Measurements from ENCODE around the gene FAM136A.
"Not testable (repeated sequence)": the region's sequence is repeated elsewhere in the genome, so short reads cannot be mapped to it uniquely, and the experiment has no call there.

FAM136A gene

DNA sequence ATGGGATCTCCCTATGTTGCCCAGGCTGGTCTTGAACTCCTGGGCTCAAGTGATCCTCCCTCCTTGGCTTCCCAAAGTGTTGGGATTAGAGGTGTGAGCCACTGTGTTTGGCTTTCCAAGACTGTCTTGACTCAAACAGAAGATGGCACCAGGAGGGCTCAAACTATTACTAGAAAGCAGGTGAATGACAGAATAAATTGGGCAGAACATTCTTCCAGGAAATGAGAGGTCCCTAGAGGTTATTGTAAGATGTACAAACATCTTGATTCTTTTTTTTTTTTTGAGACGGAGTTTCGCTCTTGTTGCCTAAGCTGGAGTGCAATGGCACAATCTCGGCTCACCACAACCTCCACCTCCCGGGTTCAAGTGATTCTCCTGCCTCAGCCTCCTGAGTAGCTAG is 4.0 kb downstream of the FAM136A start:
- not testable (repeated sequence) for DNase-seq (ENCODE audit: low read depth)

DNA sequence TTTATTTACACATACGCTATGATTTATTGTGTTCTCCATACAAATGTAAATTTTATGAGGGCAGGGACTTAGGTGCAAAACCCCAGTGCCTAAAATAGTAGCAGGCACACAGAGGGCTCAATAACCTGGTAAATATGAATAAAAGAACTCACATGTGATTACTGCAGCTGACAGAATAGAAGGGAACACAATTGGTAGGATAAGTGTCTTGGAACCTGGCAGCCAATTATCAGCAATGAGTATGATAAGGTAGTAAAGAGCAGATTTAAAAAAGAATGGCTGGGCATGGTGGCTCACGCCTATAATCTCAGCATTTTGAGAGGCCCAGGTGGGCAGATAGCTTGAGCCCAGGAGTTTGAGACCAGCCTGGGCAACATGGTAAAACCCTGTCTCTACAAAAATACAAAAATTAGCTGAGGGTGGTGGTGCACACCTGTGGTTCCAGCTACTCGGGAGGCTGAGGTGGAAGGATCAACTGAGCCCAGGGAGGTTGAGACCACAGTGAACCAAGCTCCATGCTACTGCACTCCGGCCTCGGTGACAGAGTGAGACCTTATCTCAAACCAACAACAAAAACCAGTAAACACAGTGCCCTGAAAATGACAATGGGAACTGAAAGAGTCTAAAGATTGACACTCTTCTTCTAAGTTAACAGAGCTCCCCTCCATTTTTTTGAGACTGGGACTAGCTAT is 18.2 kb downstream of the FAM136A start:
- DNase-seq (ENCODE audit: low read depth) = no peak

DNA sequence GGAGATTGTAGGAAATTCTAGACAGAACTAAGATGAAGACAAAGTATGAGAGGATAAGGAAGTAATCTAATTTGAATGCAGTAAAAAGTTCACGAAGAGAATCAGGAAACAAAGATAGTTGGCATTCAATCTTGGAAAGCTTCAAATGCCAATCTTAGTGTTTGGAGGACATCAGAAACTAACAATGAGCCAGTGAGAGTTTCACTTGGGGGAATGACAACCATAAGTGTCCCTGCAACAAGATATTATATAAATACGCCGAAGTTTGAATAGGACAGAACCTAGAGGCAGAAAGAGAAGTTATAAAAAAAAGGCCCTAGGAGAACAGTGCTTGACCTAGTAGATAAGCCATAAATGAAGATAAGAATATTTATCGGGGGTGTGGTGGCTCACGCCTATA is 19.4 kb downstream of the FAM136A start:
- DNase-seq (ENCODE audit: low read depth) = no peak

DNA sequence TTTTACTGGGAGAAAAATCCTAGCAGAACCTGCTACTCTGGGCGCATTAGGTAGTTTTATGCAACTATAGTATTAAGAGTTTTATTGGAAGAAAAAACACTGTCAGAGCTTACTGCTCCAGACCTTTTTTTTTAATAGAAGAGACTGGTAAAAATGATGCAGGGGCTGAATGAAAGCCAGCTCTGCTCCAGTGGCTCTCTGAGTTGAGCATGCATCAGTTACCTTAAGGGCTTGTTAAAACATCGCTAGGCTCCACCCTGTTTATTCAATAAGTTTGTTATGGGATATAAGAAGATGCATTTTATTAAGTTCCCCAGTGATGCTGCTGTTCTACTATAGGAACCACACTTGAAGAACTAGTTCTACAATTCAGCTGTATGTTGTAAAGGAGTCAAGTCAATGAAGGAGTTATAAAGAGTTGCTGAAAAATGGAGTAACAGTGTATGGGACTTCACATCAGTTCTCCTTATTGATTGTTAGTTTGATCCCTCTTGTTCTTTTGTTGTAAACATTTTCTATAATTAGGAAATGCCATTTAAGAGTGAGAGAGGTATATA is 21.5 kb downstream of the FAM136A start:
- no peak for DNase-seq (ENCODE audit: low read depth)

DNA sequence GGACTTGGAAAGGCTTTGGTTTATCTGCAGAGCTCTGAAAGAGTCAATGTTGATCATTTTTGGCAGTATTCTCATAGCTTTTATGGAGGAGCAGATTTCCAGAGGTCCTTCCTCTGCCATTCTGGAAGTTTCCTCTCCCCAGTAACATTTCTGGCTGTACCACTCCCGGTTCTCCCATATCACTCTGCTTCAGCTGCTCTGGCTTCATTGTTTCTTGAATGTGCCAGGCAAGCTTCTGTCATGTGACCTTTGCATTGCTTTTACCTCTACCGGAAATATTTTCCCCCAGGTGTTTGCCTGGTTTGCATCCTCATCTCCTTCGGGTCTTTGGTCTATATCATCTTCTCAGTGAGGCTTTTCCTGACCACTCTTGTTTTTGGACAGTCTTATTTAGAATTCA is 31.5 kb downstream of the FAM136A start:
- DNase-seq (ENCODE audit: low read depth) = no peak

DNA sequence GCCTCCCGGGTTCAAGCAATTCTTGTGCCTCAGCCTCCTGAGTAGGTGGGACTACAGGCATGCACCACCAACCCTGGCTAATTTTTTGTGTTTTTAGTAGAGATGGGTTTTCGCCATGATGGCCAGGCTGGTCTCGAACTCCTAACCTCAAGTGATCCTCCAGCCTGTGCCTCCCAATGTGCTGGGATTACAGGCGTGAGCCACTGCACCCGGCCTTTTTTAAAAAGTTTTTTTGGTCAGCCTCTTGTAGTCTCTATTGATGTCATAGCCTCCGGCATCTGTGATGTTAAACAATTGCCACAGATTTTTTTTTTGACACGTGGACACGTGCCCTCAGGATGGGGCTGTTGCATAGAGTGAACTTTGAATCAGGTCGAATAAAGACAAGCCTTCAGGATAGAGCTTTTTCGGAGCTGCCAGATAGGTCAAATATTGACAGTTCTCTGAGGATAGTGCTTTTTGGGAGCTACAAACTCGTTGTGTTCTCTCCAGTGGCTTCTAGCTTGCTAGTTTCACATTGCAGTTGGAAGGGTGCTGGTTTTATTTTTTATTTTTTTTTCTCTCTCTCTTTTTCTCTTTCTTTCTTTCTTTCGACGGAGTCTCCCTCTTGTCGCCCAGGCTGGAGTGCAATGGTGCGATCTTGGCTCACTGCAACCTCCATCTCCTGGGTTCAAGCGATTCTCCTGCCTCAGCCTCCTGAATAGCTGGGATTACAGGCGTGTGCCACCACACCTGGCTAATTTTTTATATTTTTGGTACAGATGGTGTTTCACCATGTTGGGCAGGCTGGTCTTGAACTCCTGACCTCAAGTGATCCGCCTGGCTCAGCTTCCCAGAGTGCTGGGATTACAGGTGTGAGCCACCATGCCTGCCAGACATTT is 32.2 kb downstream of the FAM136A start:
- DNase-seq (ENCODE audit: low read depth) = not testable (repeated sequence)

DNA sequence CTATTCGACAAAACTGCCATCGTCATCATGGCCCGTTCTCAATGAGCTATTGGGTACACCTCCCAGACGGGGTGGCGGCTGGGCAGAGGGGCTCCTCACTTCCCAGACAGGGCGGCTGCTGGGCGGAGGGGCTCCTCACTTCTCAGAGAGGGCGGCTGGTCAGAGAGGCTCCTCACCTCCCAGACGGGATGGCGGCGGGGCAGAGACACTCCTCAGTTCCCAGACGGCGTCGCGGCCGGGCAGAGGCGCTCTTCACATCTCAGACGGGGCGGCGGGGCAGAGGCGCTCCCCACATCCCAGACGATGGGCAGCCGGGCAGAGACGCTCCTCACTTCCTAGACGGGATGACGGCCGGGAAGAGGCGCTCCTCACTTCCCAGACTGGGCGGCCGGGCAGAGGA is 34.9 kb downstream of the FAM136A start:
- not testable (repeated sequence) for DNase-seq (ENCODE audit: low read depth)

DNA sequence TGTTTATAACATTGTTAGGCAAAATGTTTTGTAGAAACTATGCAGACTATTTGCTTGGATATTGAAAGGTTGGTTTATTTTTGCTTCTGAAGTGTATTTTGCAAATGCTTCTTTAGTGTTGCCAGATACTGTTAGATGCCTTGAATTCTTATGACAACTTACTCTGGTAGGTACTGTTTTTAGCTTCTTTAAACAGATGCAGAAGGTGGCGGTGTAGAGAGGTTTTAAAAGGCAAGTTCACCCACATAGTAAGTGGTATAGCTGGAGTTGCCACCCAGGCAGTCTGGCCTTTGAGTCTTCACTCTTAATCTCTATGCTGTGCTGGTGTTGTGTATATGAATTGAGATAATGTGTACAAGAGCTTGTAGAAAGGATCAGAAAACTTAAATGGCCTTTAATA is 40.4 kb downstream of the FAM136A start:
- no peak for DNase-seq (ENCODE audit: low read depth)

DNA sequence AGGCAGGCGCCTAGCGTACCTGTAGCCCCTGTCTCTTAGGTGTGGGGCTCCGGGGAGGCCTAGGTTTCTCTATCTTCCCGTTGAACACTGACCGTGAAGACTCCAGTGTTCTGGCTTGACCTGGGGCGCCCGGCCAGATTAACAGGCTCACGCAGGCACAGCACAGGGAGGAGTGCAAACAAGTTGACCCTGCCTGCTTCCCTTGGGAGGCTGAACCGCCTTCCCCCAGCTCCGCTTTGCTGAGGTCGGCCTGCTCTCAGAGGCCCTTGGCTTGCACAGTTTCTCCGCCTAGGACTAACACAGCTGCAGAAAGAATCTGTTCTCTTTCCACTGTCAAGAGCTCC is 43.4 kb downstream of the FAM136A start:
- DNase-seq (ENCODE audit: low read depth) = no peak

DNA sequence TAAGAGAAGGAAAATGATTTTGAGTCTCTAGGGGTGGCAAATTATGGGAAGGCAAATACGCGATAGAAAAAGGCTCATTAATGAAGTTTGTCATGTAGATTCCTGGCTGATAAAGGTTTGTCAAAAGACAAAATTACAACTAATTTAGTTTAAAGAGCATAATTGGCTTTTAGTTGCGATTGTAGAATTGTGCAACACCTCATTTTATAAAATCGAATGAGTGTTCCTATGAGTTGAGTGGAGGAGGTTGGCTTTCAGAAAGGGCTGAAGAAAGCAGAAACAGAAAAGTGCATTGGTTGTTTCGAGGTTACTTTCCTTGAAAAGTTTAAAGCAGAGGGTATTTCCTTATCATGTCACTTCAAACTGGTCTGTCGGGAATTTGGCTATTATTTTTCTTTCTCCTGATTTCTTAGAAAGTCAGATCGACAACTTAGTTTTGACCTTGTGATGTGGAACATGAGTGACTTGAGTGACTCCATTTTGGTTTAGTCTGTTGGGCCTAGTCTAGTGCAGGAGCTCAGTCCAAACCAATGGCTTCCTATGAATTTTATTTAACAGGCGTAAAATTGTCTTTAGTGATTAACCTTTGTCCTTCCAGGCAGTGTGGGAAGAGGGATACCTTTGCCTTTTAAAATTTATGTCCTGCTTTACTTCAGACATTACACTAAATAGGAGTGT is 46.1 kb downstream of the FAM136A start:
- DNase-seq (ENCODE audit: low read depth) = no peak

DNA sequence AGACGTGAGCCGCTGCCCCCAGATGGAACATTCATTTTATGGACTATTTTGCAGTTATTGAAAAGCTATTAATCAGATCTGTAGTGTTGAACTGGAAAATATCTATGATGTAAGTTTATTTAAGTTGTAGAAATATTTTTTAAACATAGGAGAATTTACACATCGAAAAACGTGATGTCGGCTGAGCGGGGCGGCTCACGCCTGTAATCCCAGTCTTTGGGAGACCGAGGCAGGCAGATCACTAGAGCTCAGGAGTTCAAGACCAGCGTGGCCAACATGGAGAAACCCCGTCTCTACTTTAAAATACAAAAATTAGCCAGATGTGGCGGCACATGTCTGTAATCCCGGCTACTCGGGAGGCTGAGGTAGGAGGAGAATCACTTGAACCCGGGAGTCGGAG is 51.4 kb downstream of the FAM136A start:
- DNase-seq (ENCODE audit: low read depth) = no peak

DNA sequence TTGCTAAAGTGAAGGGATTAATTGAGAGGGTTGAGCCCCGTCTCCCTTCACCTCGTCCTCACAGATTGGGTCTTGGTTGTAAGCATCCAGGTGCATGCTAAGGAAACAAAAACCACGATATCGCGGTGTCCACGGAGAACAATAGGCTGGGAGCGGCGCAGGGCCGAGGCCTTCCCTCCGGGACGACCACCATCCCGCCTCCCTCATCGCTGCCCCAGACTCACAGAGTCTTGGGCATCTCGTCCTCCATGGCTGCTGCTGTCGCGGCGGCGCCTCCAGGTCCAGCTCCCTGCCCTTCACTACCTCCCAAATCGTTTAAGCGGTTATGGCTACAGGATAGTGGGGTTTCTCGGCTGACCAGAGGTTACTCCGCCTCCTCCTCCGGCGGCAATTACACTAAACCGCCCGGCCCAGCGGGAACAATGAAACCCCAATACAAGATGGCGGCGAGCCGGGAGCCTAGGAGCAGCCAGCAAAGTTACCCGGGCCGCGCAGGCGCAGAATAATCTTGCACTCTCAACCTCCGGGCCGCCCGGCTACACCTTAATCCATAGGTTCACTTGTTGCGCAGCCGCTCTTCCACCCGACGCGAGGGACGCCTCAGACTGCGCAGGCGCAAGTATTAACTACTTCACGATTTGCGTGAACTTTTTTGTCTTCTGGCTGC is 53.6 kb downstream of the FAM136A start, which contains the start of gene TIA1:
TSS of gene TIA1 (minus strand) at position 448 of the 667 bp plus-strand sequence. CDS start at position 250, 198 bp downstream.
- peak; percentile 92 for DNase-seq (ENCODE audit: low read depth)

DNA sequence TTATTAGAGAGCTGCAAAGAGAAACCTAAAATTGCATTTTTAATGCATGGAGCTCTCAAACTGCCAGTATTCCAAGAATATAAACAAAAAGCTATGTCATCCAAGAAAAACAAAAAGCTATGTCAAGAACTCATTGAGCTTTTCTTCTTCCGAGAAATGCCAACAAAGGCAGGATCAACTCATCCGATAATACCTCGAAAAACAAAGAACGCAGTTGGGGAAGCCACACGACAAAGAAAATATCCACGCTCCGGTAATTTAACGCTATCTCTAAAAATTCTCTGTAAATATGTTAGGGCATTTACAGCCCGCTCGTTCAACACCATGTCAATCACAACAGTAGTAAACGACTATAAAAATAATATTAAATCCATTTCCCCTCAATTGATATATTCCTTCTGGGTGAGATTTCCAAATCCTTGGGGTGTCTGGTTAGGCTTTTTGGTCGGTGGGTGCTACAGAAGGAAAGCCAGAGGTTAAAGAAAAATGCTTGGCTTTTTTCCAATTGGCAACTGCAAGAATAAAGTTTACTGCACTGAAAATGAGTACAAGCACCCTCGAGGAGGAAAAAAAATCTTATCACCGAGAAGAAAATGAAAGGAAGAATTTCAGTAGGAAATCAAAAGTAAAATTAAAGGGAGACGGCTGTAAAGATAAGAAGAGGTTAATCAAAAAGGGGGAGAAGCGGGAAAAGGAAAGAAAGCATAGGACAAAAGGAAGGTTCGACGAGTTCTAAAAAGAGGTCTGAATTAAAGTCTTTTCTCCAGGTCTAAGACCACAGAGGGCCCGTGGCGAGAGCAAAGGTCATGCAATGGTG is 54.3 kb downstream of the FAM136A start:
- no peak for DNase-seq (ENCODE audit: low read depth)
